NT2/D1 (cell line): Measurements from ENCODE around the gene SDK1.

Experiments
- DNase-seq: peaks from one replicate; pipeline ENCODE4 v3.0.0-alpha.2; 2011; ENCODE audit warnings: low read depth, low spot score
- H3K27me3 ChIP-seq: 2 replicates; pipeline ENCODE4 v1.6.0; 2011; ENCODE audit warnings: mild to moderate bottlenecking; ENCODE audit not compliant: insufficient read length, insufficient read depth
- H3K36me3 ChIP-seq: 2 replicates; pipeline ENCODE4 v1.6.1; 2011; ENCODE audit warnings: mild to moderate bottlenecking, low read length, mixed read lengths; ENCODE audit not compliant: insufficient read depth, insufficient read length
- H3K4me1 ChIP-seq: 2 replicates; pipeline ENCODE4 v1.5.1; 2011; ENCODE audit not compliant: insufficient read depth, insufficient read length
- H3K4me3 ChIP-seq: 2 replicates; pipeline ENCODE4 v1.5.1; 2011; ENCODE audit warnings: low read depth; ENCODE audit not compliant: insufficient read length
- H3K9ac ChIP-seq: 2 replicates; pipeline ENCODE4 v1.6.0; 2011; ENCODE audit warnings: low read depth; ENCODE audit not compliant: insufficient read length
- H3K9me3 ChIP-seq: 2 replicates; pipeline ENCODE4 v1.5.1; 2011; ENCODE audit warnings: mild to moderate bottlenecking, low read length; ENCODE audit not compliant: insufficient read depth
- SUZ12 ChIP-seq: IDR thresholded peaks from 2 replicates; pipeline ENCODE4 v1.6.1; 2011; ENCODE audit not compliant: insufficient read length, insufficient read depth; ENCODE audit errors: extremely low read depth
- YY1 ChIP-seq: IDR thresholded peaks from 2 replicates; pipeline ENCODE4 v1.6.1; 2011; ENCODE audit not compliant: insufficient read length, insufficient read depth
- ZNF274 ChIP-seq: IDR thresholded peaks from 2 replicates; pipeline ENCODE4 v1.6.1; 2011; ENCODE audit warnings: mild to moderate bottlenecking, low read depth, low read length

SDK1 gene

DNA sequence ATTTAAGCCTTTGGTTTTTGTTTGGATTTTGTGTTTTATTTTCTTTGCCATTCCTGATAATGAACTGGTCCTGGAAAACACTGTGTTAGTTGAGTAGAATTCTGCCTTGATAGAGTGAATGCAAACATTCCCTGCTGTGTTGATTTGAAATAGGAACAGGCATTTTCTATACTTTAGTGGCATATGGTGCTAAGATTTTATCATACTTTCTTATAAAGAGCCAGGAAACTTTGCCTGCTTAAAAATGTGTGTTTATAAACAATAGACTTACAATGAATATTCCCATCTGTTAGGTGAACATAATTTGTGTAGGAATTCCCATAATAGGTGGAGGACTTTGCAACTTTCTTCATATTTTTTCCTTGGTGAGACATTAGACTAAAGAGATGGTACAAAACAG lies 333.3 kb downstream of the SDK1 start:
- H3K9me3 ChIP-seq, result peaks cover 11% of the 10 kb centered on the region
- TF ChIP-seq SUZ12 (no peak), YY1 (no peak), ZNF274 (no peak)
- no peak for DNase-seq
- no peaks in the 10 kb centered on the region for H3K36me3 ChIP-seq
- no peak overlapping the region for H3K9ac ChIP-seq
- H3K4me3 ChIP-seq, result no peak overlapping the region
- H3K4me1 ChIP-seq, result no peaks in the 10 kb centered on the region
- H3K27me3 ChIP-seq, result no peaks in the 10 kb centered on the region

GRCh38 chr7:3636131-3636860 lies 335.2 kb downstream of the SDK1 start:
- Histone ChIP-seq H3K36me3 (no peaks in the 10 kb centered on the region), H3K9me3 (no peaks in the 10 kb centered on the region), H3K9ac (no peak overlapping the region), H3K4me3 (no peak overlapping the region), H3K27me3 (no peaks in the 10 kb centered on the region), H3K4me1 (no peaks in the 10 kb centered on the region)
- no peak for DNase-seq
- no peak for TF ChIP-seq ZNF274
- TF ChIP-seq YY1, result no peak
- TF ChIP-seq SUZ12, result no peak

- no peak overlapping the region for H3K4me3 ChIP-seq
These were observed 338.2 kb downstream of the SDK1 start for GRCh38 chr7:3639253-3639652.

DNA sequence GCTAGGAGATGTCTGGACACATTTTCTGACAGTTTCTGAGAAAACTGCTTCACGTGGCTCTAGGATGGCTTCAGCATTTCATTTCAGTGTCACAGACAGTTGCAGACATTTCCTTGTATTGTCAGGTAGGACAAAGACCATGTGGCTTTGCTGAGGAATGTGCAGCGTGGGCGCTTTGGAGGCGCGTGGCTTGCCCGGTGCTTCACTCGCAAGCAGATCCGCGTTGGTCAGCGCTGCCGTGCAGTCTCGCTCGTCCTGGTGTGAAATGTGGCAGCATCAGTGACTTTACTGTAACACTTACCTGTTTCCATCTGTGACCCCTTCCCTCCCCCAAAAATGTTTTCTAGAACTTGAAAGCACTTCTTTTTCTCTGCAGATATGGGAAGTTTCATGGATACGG lies 340.5 kb downstream of the SDK1 start:
- Histone ChIP-seq H3K4me1 (no peaks in the 10 kb centered on the region), H3K9ac (no peak overlapping the region), H3K36me3 (no peaks in the 10 kb centered on the region), H3K4me3 (no peak overlapping the region), H3K9me3 (no peaks in the 10 kb centered on the region), H3K27me3 (no peaks in the 10 kb centered on the region)
- DNase-seq, result no peak
- TF ChIP-seq SUZ12, result no peak
- no peak for TF ChIP-seq ZNF274

More at GRCh38 chr7:3639253-3639652, 338.2 kb downstream of the SDK1 start:
- no peaks in the 10 kb centered on the region for H3K27me3 ChIP-seq
- no peaks in the 10 kb centered on the region for H3K9me3 ChIP-seq
- TF ChIP-seq YY1, result no peak
- TF ChIP-seq ZNF274, result no peak
- no peak for TF ChIP-seq SUZ12
- DNase-seq, result no peak
- H3K9ac ChIP-seq, result no peak overlapping the region
- H3K4me1 ChIP-seq, result no peaks in the 10 kb centered on the region
- no peaks in the 10 kb centered on the region for H3K36me3 ChIP-seq

- no peak overlapping the region for H3K4me3 ChIP-seq
- H3K9me3 ChIP-seq, result no peaks in the 10 kb centered on the region
- DNase-seq, result no peak
- no peaks in the 10 kb centered on the region for H3K36me3 ChIP-seq
- H3K4me1 ChIP-seq, result no peaks in the 10 kb centered on the region
- no peaks in the 10 kb centered on the region for H3K27me3 ChIP-seq
- TF ChIP-seq ZNF274 (no peak), YY1 (no peak), SUZ12 (no peak)
- no peak overlapping the region for H3K9ac ChIP-seq
These were observed 342.0 kb downstream of the SDK1 start for GRCh38 chr7:3643091-3643490.

- Histone ChIP-seq H3K4me3 (no peak overlapping the region), H3K9me3 (no peaks in the 10 kb centered on the region), H3K4me1 (no peaks in the 10 kb centered on the region), H3K27me3 (no peaks in the 10 kb centered on the region), H3K36me3 (no peaks in the 10 kb centered on the region), H3K9ac (no peak overlapping the region)
- TF ChIP-seq YY1 (no peak), SUZ12 (no peak), ZNF274 (no peak)
- no peak for DNase-seq
These were observed 347.2 kb downstream of the SDK1 start for GRCh38 chr7:3648276-3648675.

DNA sequence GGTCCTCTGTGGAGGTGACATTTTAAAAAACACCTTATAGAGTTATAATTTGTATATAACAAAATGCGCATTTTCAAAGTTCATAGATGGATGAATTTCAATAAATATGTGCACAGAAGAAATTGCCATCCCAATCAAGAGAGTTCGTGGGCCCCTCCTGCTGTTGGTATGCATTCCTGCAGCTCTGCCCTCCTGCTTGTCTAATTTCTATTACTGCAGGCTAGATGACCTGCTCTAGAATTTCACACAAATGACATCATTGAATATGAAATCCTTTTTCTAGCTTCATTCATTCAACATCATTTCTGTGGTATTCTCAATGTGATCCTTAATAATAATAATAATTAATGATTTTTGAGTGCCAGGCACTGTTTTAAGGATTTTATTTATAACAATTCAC lies 348.2 kb downstream of the SDK1 start:
- H3K36me3 ChIP-seq, result no peaks in the 10 kb centered on the region
- H3K9ac ChIP-seq, result no peak overlapping the region
- H3K4me1 ChIP-seq, result no peaks in the 10 kb centered on the region
- H3K27me3 ChIP-seq, result no peaks in the 10 kb centered on the region
- DNase-seq, result no peak
- no peak overlapping the region for H3K4me3 ChIP-seq
- TF ChIP-seq SUZ12 (no peak), ZNF274 (no peak), YY1 (no peak)
- H3K9me3 ChIP-seq, result no peaks in the 10 kb centered on the region
